GM21723 (cell line): Measurements from ENCODE around the gene SLC22A13.

Experiments used
- ATAC-seq: cut with Tn5 transposase; IDR thresholded peaks from one replicate; pipeline ENCODE4 v1.9.1; 2021; ENCODE audit warnings: mild to moderate bottlenecking, moderate library complexity; ENCODE audit not compliant: unreplicated experiment

SLC22A13 gene

GRCh38 chr3:38327335-38328009, 61.9 kb downstream of the SLC22A13 start:
- no peak for ATAC-seq
